Measurements from ENCODE around the gene PRDM15.
A peak's percentile ranks its signal among the peaks of the same experiment; 100 is the strongest.

Gene PRDM15

GRCh38 chr21:41753006-41753898, 125.9 kb downstream of the PRDM15 start:
- DNase-seq (ENCODE audit: low read depth in 1 of 2, low spot score in 1 of 2) = no peak
- in situ Hi-C loops (cut with HindIII; ENCODE audit: low pct_unique_long_range_greater_than_20kb, low sequenced_read_pairs) = no loop called here
- TF ChIP-seq JUND (IDR thresholded peaks at IDR 0.05; ENCODE audit: low read depth) = no peak

GRCh38 chr21:41752231-41752681, 126.9 kb downstream of the PRDM15 start:
- in situ Hi-C loops (cut with HindIII; ENCODE audit: low pct_unique_long_range_greater_than_20kb, low sequenced_read_pairs) = no loop called here
- TF ChIP-seq JUND (IDR thresholded peaks at IDR 0.05; ENCODE audit: low read depth) = no peak
- no peak for DNase-seq (ENCODE audit: low read depth in 1 of 2, low spot score in 1 of 2)

GRCh38 chr21:41751611-41752011, 127.5 kb downstream of the PRDM15 start:
- TF ChIP-seq JUND (IDR thresholded peaks at IDR 0.05; ENCODE audit: low read depth) = no peak; the same call in 1 of the 2 replicates
- in situ Hi-C loops (cut with HindIII; ENCODE audit: low pct_unique_long_range_greater_than_20kb, low sequenced_read_pairs) = no loop called here
- peak; percentile 75 to 88 for DNase-seq (ENCODE audit: low read depth in 1 of 2, low spot score in 1 of 2)

GRCh38 chr21:41750532-41751151, 128.5 kb downstream of the PRDM15 start:
- in situ Hi-C loops (cut with HindIII; ENCODE audit: low pct_unique_long_range_greater_than_20kb, low sequenced_read_pairs) = no loop called here
- DNase-seq (ENCODE audit: low read depth in 1 of 2, low spot score in 1 of 2) = no peak

GRCh38 chr21:41750051-41750450, 129.1 kb downstream of the PRDM15 start:
- no peak for DNase-seq (ENCODE audit: low read depth in 1 of 2, low spot score in 1 of 2)
- no peak for TF ChIP-seq JUND (IDR thresholded peaks at IDR 0.05; ENCODE audit: low read depth)
- in situ Hi-C loops (cut with HindIII; ENCODE audit: low pct_unique_long_range_greater_than_20kb, low sequenced_read_pairs) = no loop called here

More at GRCh38 chr21:41750532-41751151, 128.5 kb downstream of the PRDM15 start:
- no peak for TF ChIP-seq JUND (IDR thresholded peaks at IDR 0.05; ENCODE audit: low read depth)

- no peak for DNase-seq (ENCODE audit: low read depth in 1 of 2, low spot score in 1 of 2)
- in situ Hi-C loops (cut with HindIII; ENCODE audit: low pct_unique_long_range_greater_than_20kb, low sequenced_read_pairs) = no loop called here
- TF ChIP-seq JUND (IDR thresholded peaks at IDR 0.05; ENCODE audit: low read depth) = no peak
Measured at GRCh38 chr21:41749286-41749685, 129.9 kb downstream of the PRDM15 start.
